HG03097 (cell line): ENCODE data around the gene CAND2.
"Not testable (repeated sequence)": the region's sequence is repeated elsewhere in the genome, so short reads cannot be mapped to it uniquely, and the experiment has no call there.

ENCODE experiments used
- ATAC-seq: cut with Tn5 transposase; IDR thresholded peaks from one replicate; pipeline ENCODE4 v1.9.1; 2021; ENCODE audit not compliant: unreplicated experiment, low FRiP score

CAND2 gene

DNA sequence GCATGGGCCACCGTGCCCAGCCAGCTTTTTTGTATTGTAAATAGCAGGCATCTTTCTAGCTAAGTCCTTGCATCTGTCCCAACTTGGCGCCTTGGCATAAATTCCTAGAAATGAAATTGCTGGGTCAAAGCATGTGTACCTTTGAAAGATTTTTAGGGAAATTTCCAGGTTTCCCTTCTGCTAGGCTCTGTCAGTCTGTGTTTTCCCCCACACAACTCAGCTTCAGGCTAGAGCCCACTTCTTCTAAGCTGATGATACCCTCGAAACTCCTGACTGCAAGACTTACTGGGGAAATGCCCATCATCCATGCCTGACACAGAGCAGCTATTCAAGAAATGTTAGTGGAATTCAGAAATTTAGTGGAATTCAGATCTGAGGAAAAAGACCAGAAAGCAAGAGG is 55.7 kb downstream of the CAND2 start:
- ATAC-seq, result no peak

DNA sequence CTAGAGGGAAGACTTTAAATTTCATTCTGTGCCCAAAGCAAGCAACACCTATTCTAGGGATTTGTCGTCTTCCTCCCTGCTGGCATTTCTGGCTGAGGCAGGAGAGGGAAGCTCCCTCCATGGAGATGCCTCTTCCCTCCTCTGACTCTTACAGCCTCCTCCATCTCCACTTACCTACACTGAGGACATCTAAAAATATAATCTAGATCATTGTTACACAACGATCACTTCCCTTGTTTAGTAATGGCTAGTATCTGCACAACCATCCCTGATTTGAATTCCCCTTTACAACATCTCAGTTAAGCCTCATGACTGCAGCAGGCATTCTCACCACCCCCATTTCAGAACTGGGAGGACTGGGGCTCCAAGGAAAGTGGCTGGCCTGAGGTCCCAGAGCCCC is 57.4 kb downstream of the CAND2 start:
- ATAC-seq, result not testable (repeated sequence)

DNA sequence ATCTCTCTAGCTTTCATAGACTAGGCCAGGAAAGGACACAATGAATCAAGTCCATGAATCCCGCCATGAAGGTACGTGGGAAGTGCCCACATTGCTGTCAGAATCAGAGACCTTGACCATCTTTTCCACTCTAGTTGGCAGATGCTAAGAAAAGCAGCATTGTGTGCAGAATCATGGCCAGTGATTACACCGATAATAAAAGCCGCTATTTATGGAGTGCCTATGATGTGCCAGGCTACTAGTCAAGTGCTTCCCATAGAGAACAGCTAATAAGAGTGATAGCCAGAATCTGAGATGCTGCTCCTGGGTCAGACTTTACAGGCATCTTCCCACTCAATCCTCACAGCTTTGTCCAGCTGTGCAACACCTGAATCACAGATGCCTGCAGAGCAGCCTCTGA is 58.1 kb downstream of the CAND2 start:
- ATAC-seq, result no peak

DNA sequence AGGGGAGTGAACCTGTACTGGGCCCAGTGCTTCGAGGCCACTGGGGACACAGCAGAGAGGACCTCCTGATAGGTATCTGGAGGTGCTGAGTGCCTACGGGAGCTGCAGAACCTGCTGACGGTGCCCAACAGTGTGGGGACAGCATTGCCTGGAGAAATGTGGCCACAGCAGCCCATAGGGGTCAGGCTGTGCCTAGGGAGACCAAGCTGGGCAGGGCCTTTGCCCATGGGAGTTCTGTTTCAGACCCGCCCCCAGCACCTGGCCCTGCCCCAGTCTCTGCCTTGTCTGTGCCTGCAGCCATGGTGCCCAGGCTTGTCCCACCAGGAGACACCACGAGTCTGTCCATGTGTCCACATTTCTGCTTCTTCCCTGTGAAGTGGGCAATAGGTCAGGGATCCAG is 60.1 kb downstream of the CAND2 start:
- ATAC-seq, result no peak

DNA sequence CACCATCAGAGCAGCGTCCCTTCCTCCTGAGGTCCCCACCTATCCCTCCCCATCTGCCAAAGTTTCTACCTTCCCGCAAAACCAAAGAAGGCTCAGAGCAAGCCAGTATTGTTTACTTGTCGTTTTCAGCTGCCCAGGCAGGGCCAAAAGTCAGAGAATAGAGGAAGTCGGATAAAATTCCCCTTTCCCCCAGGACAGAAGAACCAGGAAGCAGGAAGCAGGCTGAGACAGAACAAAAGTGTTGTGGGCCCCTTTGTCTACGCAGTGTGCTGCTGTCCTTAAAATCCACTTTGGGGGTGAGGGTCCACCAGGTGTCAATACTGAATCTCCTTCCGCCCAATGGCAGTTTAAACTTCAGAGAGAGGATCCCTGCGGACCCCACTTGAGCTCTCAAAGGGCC is 63.4 kb downstream of the CAND2 start:
- no peak for ATAC-seq

DNA sequence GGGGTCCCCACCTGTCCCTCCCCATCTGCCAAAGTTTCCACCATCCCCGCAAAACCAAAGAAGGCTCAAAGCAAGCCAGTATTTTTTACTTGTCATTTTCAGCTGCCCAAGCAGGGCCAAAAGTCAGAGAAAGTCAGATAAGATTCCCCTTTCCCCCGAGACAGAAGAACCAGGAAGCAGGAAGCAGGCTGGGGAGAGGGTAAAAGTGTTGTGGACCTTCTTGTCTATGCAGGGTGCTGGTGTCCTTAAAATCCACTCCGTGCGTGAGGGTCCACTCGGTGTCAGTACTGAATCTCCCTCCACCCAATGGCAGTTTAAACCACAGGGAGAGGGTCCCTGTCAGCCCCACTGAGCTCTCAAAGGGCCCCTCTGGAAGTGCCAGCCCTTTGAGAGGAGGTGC is 65.1 kb downstream of the CAND2 start:
- ATAC-seq, result no peak

DNA sequence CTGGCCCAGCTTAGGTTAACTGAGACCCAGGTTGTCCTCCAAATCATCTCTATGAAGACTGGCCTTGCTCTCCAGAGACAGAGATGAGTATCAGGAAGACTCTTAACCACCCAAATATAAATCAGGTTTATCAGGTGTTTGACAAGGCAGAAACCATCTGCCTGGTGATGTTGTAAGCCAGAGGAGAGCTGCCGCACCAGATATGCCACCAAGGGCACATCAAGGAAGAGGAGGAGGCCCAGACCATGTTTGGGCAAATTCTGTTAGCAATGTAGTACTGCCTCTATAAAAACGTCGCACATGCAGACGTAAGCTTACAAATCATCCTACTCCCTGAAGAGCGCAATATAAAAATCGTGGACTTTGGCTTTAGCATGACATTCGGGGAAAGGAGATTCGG is 65.9 kb downstream of the CAND2 start:
- ATAC-seq, result no peak

DNA sequence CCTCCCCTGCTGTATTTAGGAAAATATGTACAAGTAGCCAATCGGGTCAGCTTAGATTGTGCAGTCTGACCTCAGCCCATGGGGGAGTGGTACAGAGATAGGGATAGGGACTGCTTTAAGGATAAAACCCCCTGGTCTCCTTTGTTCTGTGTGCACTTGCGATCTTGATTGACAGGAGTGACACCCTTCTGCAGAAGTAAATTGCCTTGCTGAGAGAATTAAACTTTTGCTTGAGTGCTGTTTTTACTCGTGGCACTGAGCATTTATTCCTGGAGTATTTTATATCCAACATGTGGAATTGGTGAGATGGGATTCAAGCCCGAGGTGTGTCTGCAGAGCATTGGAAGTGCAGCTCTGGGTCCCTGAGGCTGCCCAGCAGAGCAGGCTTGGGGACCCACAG is 68.8 kb downstream of the CAND2 start:
- ATAC-seq, result no peak

DNA sequence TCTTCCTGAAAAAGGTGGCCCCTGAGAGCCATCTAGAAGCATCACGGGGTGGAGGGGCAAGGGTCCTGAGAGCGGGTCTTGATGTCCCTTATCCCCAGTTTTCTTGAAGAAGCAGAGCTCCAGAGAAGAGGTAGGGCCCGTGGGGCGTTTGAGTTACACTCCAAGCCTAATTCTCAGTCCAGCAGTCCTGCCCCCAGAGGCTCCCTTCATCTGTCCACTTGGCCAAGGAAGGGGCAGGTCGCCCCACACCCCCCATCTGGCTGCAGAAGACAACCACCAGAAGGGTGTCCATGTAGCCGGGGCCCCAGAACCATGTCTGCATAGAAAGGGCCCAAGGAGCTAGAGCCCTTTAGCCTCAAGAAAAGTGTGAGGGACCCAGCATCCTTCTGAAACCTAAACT is 70.4 kb downstream of the CAND2 start:
- ATAC-seq, result no peak

DNA sequence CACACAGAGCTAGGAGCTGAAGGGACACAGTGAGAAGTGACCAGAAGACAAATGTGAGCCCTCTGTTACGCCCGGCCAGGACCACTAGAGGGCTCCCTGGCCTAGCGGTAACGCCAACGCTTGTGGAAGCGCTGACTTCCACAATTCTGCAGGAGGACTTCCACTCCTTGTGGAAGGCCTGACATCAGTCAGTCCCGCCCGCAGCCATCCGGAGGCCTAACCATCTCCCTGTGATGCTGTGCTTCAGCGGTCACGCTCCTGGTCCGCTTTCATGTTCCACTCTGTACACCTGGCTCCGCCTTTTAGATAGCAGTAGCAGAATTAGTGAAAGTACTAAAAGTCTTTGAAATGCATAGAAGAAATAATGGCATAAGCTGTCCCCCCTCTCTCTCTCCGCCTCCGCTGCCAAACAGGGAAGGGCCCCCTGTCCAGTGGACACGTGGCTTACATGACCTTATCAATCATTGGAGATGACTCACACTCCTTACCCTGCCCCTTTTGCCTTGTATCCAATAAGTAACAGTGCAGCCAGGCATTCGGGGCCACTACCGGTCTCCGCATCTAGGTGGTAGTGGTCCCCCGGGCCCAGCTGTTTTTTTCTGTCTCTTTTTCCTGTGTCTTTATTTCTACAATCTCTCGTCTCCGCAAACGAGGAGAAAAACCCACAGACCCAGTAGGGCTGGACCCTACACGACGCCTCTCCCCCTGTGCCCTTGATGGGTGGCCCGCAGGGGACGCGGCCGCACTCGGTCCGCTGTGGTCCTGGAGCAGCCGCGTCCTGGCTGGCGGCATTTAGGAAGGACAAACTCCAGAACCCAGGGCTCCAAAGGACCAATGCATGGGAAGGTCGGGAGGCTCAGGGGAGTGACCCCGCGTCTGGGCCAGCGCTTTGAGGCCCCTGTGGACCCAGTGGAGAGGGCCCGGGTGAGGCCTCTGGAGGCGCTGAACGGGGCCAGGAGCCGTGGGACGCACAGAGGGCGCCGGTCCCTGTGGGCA is 71.9 kb downstream of the CAND2 start:
- ATAC-seq, result peak; percentile 55

DNA sequence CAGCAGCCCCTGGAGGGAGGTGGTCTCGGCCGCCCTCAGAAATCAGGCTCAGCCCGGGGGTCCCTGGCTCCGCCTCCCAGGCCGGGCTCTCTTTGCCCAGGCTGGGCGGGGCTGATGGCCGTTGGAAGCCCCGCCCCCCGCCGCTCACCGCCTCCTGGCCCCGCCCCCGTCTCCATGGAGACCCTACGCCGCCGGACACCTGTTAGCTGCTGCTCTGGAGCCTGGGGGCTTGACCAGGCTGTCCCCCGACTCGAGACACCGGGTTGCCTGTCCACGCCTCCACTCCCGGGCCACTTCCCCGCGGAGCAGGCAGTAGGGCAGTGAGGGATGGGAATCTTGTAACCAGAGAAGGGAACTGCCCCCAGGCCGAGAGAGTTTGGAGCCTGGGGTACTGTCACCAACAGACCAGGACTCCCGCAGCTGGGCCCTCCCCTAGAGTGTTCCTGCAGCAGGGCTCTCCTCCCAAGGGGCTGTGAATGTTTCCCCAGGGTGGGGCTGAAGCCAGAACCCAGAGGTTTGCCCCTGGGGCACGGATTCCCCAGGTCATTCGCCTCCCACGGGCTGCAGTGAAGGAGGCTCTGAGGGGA is 72.6 kb downstream of the CAND2 start:
- no peak for ATAC-seq

DNA sequence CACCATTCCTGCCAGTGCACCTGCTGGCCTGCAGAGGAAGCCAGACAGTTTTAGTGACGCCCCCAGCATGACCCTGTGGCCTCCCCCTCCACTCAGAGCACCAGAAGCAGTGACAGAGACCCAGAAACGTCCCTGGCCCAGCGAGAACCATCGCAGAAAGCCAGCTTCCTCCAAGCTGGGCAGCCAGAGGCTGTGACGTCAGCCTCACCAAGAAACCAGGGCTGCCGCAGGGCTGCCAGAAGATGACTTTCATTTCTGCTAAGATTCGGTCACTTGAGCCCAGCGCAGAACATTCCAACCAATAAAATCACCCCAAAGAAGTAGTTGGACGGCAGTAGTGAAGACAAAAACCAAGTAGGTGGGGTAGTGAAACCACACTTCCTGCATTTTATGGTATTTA is 74.5 kb downstream of the CAND2 start:
- ATAC-seq, result no peak

DNA sequence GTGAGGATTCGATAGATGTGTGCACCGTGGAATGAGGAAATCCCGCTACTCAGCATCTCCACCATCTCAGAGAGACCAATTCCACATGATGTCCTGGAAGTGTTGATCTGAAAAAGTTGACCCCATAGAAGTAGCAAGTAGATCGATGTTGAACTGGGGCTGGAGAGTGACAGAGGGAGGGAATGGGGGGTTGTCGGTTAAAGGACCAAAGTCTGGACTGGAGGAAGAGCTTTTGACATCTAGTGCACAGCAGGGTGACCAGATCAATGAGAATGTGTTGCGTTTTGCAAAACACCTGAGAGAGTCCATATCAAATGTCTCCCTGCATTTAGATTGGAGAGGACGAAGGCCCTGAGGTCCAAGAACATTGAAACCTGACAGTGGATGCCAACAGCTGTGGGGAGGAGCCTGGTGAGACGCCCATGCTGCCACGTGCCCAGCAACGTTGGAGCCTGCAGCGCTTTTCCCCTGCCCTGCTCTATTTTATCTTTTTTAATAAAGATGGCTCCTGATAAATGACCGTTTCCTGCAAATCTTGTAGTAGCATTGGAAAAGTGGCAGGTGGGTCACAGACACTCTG is 75.0 kb downstream of the CAND2 start:
- ATAC-seq, result no peak

DNA sequence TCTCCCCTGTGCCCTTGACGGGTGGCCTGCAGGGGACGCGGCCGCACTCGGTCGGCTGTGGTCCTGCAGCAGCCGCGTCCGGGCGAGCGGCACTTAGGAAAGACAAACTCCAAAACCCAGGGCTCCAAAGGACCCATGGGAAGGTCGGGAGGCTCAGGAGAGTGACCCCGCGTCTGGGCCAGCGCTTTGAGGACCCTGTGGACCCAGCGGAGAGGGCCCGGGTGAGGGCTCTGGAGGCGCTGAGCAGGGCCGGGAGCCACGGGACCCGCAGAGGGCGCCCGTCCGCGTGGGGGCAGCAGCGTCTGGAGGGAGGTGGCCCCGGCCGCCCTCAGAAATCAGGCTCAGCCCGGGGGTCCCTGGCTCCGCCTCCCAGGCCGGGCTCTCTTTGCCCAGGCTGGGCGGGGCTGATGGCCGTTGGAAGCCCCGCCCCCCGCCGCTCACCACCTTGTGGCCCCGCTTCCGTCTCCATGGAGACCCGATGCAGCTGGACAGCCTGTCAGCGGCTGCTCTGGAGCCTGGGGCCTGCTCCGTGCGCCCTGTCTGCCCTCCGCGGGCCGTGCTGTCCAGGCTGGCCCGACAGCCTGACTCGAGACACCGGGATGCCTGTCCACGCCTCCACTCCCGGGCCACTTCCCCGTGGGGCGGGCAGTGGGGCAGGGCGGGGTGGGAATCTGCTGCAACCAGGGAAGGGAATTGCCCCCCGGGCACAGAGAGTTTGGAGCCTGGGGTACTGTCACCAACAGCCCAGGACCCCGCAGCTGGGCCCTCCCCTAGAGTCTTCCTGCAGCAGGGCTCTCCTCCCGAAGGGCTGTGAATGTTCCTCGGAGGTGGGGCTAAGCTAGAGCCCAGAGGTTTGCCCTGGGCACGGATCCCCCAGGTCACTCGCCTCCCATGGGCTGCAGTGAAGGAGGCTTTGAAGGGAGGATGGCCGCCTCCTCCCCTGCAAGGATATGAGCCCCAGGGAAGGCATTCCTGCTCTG is 79.7 kb downstream of the CAND2 start:
- no peak for ATAC-seq

DNA sequence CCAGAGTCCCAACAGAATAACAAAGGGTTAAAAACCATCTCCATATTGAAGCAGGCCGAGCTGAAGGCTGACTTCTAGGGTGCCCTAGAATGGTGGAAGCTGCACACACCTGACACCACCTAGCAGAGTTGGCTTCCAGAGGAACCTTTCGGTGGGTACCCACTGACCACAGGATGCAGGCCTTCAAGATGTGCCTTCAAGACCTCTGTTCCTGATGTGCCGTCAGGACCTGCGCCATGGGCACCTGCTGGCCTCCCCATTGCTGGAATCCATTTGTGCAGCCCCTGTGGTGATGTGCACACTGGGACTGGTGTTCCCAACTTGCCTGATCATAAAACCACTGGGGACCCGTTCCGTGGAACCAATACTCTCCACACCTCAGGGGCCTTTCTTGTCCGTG is 80.6 kb downstream of the CAND2 start:
- ATAC-seq, result no peak

DNA sequence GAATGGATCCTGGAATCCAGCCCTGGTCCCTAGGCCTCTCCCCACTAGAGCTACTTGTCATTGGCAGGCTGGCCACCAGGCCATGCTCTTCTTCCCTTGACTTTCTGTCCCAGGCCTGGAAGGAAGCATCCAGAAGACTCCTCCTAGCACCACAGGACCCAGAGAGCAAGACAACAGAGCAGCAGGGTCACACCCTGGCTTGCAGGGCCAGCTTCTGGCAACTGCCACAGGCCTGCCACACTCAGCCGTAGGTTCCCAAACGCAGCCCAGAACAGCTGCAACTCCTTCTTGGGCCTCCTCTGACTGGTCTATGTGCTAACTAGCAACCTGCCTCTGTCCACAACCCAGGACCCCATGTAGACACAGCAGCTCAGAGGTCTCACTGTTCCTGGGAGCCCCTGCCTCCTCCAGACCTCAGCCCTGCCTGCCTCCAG is 81.7 kb downstream of the CAND2 start:
- no peak for ATAC-seq

DNA sequence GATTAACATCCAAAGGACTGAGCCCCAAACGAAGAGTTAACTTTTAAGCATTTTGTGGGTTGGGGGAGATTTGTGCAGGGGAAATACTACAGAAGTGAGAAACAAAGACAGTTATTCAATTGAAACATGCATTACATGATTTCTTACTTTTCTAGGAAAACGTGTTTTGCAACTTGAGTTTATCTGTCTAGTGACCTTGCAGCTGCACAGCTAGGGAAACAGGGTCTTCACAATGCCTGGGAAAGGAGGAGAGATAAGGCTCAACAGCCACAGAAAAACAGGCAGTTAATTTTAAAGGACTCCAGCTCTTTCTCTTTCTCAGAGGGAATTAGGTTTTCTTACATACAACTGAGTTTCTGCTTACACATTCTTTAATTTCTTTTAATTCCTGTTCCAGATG is 82.3 kb downstream of the CAND2 start:
- ATAC-seq, result not testable (repeated sequence)

DNA sequence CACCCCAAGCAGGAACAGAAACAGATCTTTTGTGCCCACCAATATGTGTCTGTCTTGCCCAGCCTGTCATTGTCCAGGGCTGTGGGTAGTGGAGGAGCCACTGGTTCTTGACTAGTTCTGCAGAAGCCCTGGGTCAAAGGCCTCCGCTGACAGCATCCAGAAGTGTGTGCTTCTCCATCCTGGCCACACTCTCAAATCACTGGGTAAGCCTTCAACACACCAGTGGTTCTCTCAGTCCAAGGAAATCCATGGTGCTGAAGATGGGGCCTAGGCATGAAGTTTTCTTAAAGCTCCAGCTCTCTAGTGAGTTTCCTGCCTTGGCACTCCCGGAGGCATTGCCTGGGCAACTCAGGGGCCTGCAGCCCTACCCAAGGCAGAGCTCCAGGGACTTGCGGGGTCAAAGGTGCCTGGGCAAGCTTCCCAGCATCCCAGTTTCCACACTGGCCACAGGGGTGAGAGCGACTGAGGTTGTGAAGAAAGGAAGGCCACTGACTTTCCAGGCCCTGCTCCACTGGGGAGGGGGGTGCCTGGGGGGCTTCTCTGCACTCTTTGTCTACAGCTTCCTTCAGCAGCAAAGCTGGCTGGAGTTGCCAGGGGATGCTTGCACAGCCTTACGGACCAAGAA is 82.8 kb downstream of the CAND2 start:
- ATAC-seq, result no peak

DNA sequence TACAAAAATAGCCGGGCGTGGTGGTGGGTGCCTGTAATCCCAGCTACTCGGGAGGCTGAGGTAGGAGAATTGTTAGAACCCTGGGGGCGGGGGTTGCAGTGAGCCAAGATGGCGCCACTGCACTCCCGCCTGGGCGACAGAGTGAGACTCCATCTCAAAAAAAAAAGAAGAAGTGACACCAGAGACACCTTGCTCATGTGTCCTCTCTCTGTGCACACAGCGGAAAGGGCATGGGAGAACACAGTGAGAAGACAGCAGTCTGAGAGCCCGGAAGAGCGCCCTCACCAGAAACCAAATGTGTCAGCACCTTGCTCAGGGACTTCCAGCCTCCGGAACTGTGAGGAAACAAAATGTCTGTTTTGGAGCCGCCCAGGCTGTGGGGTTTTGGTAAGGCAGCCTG is 85.4 kb downstream of the CAND2 start:
- ATAC-seq, result not testable (repeated sequence)
